Sigmoid colon (tissue), 7 donors: ENCODE data around the gene MT4. TPM values are rescaled to one million over a fixed set of nuclear protein-coding genes. Genes with fewer than 3 reads are reported as not detected.

Source experiments
- DNase-seq: peaks from one replicate; pipeline ENCODE4 v3.0.0-alpha.2; 2019
- H3K27ac ChIP-seq, 4 donors: fragments of 200-600 bp; sonication (generic); one replicate each; pipeline ENCODE4 v1.5.1; 2016 to 2019; ENCODE audit warnings: mild to moderate bottlenecking in 1 of 4
- H3K27me3 ChIP-seq, 3 donors: fragments of 200-600 bp; sonication (generic); one replicate each; pipeline ENCODE4 v1.5.1; 2019; ENCODE audit warnings: mild to moderate bottlenecking in 1 of 3
- H3K36me3 ChIP-seq, 4 donors: fragments of 200-600 bp; sonication (generic); one replicate each; pipeline ENCODE4 v1.5.1; 2016 to 2019
- H3K4me1 ChIP-seq, 4 donors: fragments of 200-600 bp; sonication (generic); one replicate each; pipeline ENCODE4 v1.5.1; 2017 to 2019
- H3K4me3 ChIP-seq, 4 donors: fragments of 200-600 bp; sonication (generic); one replicate each; pipeline ENCODE4 v1.5.1; 2017 to 2019; ENCODE audit warnings: mild to moderate bottlenecking in 2 of 4, moderate library complexity in 1 of 4
- H3K9me3 ChIP-seq, 4 donors: fragments of 200-600 bp in 3 of 4; sonication (generic) in 3 of 4; one replicate each; pipeline versions ENCODE4 v1.5.1 to v1.6.1; 2013 to 2019
- EP300 ChIP-seq, 4 donors: sonication (generic); formaldehyde crosslinking; IDR thresholded peaks; one replicate each; pipeline ENCODE4 v1.6.1; 2017; ENCODE audit warnings: antibody characterized with exemption in 4 of 4
- POLR2A ChIP-seq, 2 donors: fragments of 450-650 bp; IDR thresholded peaks; one replicate each; pipeline ENCODE4 v1.6.1; 2016; ENCODE audit warnings: antibody characterized with exemption in 2 of 2, mild to moderate bottlenecking in 2 of 2, moderate library complexity in 2 of 2
- POLR2AphosphoS5 ChIP-seq, 4 donors: sonication (generic); formaldehyde crosslinking; IDR thresholded peaks; one replicate each; pipeline ENCODE4 v1.6.1; 2017; ENCODE audit warnings: antibody characterized with exemption in 4 of 4
- WGBS, 2 donors: extraction: QIAGEN DNeasy Blood & Tissue Kit; methylation state at CpG; one replicate each; pipeline ENCODE4 v1.1.7; 2013; 5-methylcytosine and 5-hydroxymethylcytosine counted together
- intact Hi-C: fragments of 100-400 bp; cut with DNase I; formaldehyde crosslinking; loops from one replicate; pipeline ENCODE4 v1.15.1; 2023
- polyA plus RNA-seq, 3 donors: library from polyadenylated mRNA; stranded (reverse); fragments of 200-250 nt; gene quantifications; one replicate each; pipeline ENCODE4 v1.2.3, GENCODE V29; 2013
- total RNA-seq, 4 donors: library from RNA; depleted of rRNA; stranded (reverse); fragments of >200 nt; gene quantifications; one replicate each; pipeline ENCODE4 v1.1.0, GENCODE V29; 2016
- TF ChIP-seq, protein P1 (sequence below), 4 experiments: fragments of 450-650 bp in 3 of 4; fragments of 200-600 bp in 1 of 4; IDR thresholded peaks; one replicate each; pipeline ENCODE4 v1.5.1; 2016 to 2019; ENCODE audit warnings: antibody characterized with exemption in 4 of 4, mild to moderate bottlenecking in 3 of 4, moderate library complexity in 2 of 4
- donor health status: healthy with polysubstance abuse.
- donor health status: Bipolar disorder and iron deficiency.
- donor health status: healthy.

The MT4 gene
- total and polyA plus RNA-seq, 7 donors: not detected

DNA sequence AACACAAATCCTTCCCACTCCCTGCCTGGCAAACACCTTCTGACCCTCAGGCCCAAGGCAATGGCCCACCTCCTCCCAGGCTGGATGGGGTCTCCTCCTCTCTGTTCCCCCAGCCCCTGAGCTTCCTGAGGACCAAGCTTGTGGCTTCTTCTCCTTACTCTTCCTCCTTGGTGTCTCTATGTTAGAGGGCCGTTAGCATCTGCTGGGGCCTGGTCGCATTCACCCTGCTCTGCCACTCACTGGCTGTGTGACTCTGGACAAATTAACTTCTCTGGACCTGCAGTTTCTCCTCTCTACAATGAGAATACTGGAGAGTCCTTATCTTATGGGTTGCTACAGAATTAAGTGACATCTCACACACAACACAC lies 42.8 kb downstream of the MT4 start:
- Histone ChIP-seq H3K4me1 (peaks cover 0 to 44% (median 44%) of the 10 kb centered on the region in 4 donors), H3K27me3 (no peaks in the 10 kb centered on the region), H3K4me3 (peak overlapping the region in 3 of 4 donors; percentile 47 to 62 (median 59)), H3K9me3 (no peaks in the 10 kb centered on the region), H3K27ac (peak overlapping the region; percentile 86 to 93 (median 89)), H3K36me3 (no peaks in the 10 kb centered on the region)
- TF ChIP-seq POLR2A (IDR thresholded peaks at IDR 0.05): no peak
- no peak for TF ChIP-seq EP300 (IDR thresholded peaks at IDR 0.05)
- TF ChIP-seq, protein P1, sequence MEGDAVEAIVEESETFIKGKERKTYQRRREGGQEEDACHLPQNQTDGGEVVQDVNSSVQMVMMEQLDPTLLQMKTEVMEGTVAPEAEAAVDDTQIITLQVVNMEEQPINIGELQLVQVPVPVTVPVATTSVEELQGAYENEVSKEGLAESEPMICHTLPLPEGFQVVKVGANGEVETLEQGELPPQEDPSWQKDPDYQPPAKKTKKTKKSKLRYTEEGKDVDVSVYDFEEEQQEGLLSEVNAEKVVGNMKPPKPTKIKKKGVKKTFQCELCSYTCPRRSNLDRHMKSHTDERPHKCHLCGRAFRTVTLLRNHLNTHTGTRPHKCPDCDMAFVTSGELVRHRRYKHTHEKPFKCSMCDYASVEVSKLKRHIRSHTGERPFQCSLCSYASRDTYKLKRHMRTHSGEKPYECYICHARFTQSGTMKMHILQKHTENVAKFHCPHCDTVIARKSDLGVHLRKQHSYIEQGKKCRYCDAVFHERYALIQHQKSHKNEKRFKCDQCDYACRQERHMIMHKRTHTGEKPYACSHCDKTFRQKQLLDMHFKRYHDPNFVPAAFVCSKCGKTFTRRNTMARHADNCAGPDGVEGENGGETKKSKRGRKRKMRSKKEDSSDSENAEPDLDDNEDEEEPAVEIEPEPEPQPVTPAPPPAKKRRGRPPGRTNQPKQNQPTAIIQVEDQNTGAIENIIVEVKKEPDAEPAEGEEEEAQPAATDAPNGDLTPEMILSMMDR (IDR thresholded peaks at IDR 0.05): no peak
- no peak for TF ChIP-seq POLR2AphosphoS5 (IDR thresholded peaks at IDR 0.05)
- intact Hi-C loops: loop anchor here (1.0 to 10.0 kb wide), 5 partner anchors 18 to 327 kb away; partner anchors contain the start of genes AMFR, HERPUD1, MT1E and MT1X
- no peak for DNase-seq
- WGBS, 2 donors: 73 to 80% methylated on average over 2 of the region's 2 CpGs

DNA sequence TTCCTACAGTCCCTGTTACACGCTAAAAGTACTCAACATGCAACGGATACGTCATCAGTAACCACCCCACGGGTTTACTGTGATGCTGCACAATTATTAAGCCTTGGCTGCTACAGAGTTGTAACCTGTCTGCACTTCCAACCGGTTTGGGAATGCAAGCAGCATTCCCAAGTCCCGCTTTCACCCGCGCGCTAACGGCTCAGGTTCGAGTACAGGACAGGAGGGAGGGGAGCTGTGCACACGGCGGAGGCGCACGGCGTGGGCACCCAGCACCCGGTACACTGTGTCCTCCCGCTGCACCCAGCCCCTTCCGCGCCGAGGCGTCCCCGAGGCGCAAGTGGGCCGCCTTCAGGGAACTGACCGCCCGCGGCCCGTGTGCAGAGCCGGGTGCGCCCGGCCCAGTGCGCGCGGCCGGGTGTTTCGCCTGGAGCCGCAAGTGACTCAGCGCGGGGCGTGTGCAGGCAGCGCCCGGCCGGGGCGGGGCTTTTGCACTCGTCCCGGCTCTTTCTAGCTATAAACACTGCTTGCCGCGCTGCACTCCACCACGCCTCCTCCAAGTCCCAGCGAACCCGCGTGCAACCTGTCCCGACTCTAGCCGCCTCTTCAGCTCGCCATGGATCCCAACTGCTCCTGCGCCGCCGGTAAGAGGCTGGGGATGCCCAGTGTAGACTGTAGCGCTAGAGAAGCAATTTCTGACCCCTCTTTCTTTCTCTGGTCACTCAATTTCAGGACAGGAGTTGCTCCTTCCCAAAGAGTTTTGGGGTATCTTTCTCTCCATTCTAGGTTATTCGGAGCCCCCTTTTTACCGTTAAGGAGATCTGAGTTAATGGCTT lies 43.4 kb downstream of the MT4 start, which contains the start of gene MT2A:
MT2A (plus strand) TSS at position 542 of the 833 bp plus-strand sequence; CDS start at position 614, 72 bp downstream.
- Histone ChIP-seq H3K4me3 (peak within 1 kb of the TSS; percentile 47 to 62 (median 54)), H3K27ac (peak within 1 kb of the TSS; percentile 86 to 93 (median 89)), H3K9me3 (no peaks in the 10 kb centered on the region), H3K27me3 (no peaks in the 10 kb centered on the region), H3K36me3 (no peaks in the 10 kb centered on the region), H3K4me1 (peaks cover 0 to 44% (median 44%) of the 10 kb centered on the region in 4 donors)
- peak; percentile 67 to 88 for TF ChIP-seq POLR2A (IDR thresholded peaks at IDR 0.05)
- TF ChIP-seq, protein P1 (IDR thresholded peaks at IDR 0.05): no peak
- peak; percentile 5 to 87 (median 40) for TF ChIP-seq EP300 (IDR thresholded peaks at IDR 0.05)
- peak; percentile 95 to 97 (median 96) for TF ChIP-seq POLR2AphosphoS5 (IDR thresholded peaks at IDR 0.05)
- DNase-seq: peak; percentile 98
- WGBS, 2 donors: 5 to 9% methylated on average over 62 of the region's 62 CpGs
- intact Hi-C loops: loop anchor here (1.0 to 10.0 kb wide), 5 partner anchors 17 to 327 kb away; partner anchors contain the start of genes AMFR, HERPUD1, MT1E and MT1X

DNA sequence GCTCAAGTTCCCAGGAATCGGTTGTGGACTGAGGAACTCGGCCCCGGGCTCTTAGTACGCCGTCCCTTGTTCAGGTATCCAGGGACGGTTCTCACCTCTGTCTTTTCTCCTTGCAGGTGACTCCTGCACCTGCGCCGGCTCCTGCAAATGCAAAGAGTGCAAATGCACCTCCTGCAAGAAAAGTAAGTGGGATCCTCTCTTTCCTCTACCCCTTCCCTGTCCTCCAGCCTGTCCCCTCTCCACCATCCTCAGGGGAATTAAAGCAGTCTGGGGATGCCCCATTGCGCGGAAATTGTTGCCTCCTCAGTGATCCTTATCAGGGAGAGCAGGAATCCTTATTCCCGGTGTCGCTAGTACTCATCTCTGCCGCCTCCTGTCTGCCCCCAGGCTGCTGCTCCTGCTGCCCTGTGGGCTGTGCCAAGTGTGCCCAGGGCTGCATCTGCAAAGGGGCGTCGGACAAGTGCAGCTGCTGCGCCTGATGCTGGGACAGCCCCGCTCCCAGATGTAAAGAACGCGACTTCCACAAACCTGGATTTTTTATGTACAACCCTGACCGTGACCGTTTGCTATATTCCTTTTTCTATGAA lies 44.1 kb downstream of the MT4 start:
- intact Hi-C loops: loop anchor here (1.0 to 10.0 kb wide), 5 partner anchors 16 to 326 kb away; partner anchors contain the start of genes AMFR, HERPUD1, MT1E and MT1X
- Histone ChIP-seq H3K27ac (peak overlapping the region; percentile 86 to 93 (median 89)), H3K4me3 (peak overlapping the region; percentile 47 to 62 (median 54)), H3K36me3 (no peaks in the 10 kb centered on the region), H3K9me3 (no peaks in the 10 kb centered on the region), H3K27me3 (no peaks in the 10 kb centered on the region), H3K4me1 (peaks cover 0 to 44% (median 44%) of the 10 kb centered on the region in 4 donors)
- WGBS, 2 donors: 0% methylated on average over 21 of the region's 21 CpGs
- no peak for DNase-seq
- TF ChIP-seq POLR2A (IDR thresholded peaks at IDR 0.05): no peak
- TF ChIP-seq, protein P1 (IDR thresholded peaks at IDR 0.05): peak in 1 of 4 experiments; percentile 7

DNA sequence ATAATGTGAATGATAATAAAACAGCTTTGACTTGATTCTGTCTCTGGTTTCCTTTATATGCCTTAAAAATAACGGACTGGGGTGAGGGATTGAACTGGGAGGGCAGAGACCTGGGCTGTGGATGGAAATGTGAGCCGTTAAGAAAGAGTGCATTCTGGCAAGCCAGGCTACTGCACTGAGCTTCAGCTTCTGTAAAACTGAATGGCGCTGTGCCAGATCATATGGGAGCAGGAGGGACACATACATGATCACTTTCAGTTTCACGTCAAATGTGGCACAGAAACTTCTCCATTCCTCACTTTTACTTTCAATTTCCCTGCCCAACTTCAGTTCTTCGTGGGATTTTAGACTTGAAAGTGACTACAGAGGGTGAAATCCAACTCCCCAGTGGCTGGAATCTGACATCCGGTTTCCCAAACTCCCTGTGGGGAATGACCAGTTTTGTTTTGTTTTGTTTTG lies 44.6 kb downstream of the MT4 start:
- peaks cover 0 to 44% (median 44%) of the 10 kb centered on the region in 4 donors for H3K4me1 ChIP-seq
- H3K9me3 ChIP-seq: no peaks in the 10 kb centered on the region
- H3K27me3 ChIP-seq: no peaks in the 10 kb centered on the region
- whole genome bisulfite sequencing, 2 donors: 1% methylated on average over 6 of the region's 6 CpGs
- H3K4me3 ChIP-seq: peak overlapping the region; percentile 47 to 62 (median 54)
- TF ChIP-seq, protein P1 (IDR thresholded peaks at IDR 0.05): no peak
- TF ChIP-seq POLR2AphosphoS5 (IDR thresholded peaks at IDR 0.05) (peak in 3 of 4 donors; percentile 57 to 66 (median 66)), EP300 (IDR thresholded peaks at IDR 0.05) (peak in 1 of 4 donors; percentile 9)
- peak overlapping the region; percentile 86 to 93 (median 89) for H3K27ac ChIP-seq
- DNase-seq: peak; percentile 89
- intact Hi-C loops: loop anchor here (5.0 to 10.0 kb wide), 3 partner anchors 33 to 325 kb away; partner anchors contain the start of genes AMFR and HERPUD1
- H3K36me3 ChIP-seq: no peaks in the 10 kb centered on the region
